ENCODE data around the gene LMNTD2. TPM values are rescaled to one million over a fixed set of nuclear protein-coding genes. Genes with fewer than 3 reads are reported as not detected.

LMNTD2 gene
- total RNA-seq, 1 donor from 2014 or later = 1.1 TPM

DNA sequence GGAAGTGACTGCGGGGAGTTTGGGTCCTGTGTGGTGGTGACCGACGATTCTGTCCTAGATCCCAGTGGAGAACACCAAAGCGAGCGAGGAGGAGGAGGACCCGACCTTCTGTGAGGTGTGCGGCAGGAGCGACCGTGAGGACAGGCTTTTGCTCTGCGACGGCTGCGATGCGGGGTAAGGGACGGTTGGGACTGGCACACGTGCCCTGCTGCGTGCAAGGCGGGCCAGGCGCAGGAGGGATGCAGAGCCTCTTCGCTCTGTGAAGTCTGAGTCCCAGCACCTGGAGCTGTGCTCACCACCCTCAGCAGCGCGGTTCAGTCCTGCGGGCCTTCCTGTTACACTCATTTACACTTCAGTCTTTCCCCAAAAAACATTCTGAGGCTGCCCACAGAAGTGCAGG, 32.0 kb upstream of the LMNTD2 start:
- H3K27ac ChIP-seq = no peak overlapping the region
- H2AFZ ChIP-seq (replicated peaks) = no peak overlapping the region
- H3K4me2 ChIP-seq = no peak overlapping the region
- TF ChIP-seq, protein P1, sequence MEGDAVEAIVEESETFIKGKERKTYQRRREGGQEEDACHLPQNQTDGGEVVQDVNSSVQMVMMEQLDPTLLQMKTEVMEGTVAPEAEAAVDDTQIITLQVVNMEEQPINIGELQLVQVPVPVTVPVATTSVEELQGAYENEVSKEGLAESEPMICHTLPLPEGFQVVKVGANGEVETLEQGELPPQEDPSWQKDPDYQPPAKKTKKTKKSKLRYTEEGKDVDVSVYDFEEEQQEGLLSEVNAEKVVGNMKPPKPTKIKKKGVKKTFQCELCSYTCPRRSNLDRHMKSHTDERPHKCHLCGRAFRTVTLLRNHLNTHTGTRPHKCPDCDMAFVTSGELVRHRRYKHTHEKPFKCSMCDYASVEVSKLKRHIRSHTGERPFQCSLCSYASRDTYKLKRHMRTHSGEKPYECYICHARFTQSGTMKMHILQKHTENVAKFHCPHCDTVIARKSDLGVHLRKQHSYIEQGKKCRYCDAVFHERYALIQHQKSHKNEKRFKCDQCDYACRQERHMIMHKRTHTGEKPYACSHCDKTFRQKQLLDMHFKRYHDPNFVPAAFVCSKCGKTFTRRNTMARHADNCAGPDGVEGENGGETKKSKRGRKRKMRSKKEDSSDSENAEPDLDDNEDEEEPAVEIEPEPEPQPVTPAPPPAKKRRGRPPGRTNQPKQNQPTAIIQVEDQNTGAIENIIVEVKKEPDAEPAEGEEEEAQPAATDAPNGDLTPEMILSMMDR (IDR thresholded peaks at IDR 0.05) = no peak
- no peak for TF ChIP-seq EZH2phosphoT487 (IDR thresholded peaks at IDR 0.05)
- TF ChIP-seq EZH2 (IDR thresholded peaks at IDR 0.05) = no peak
- no peaks in the 10 kb centered on the region for H3K27me3 ChIP-seq
- no peak for DNase-seq (ENCODE audit: low spot score)
- H3K27ac Mint-ChIP-seq = no peak overlapping the region
- no peaks in the 10 kb centered on the region for H3K9me3 ChIP-seq (ENCODE audit: low read depth)
- peaks cover 35% of the 10 kb centered on the region for H3K36me3 Mint-ChIP-seq
- H3K4me1 ChIP-seq = no peaks in the 10 kb centered on the region
- H3K4me3 ChIP-seq = no peak overlapping the region
- peaks cover 23% of the 10 kb centered on the region for H4K20me1 ChIP-seq (ENCODE audit: low read depth)
- no peak overlapping the region for H3K4me3 Mint-ChIP-seq
- H3K9ac ChIP-seq = no peak overlapping the region
- no peaks in the 10 kb centered on the region for H3K4me1 Mint-ChIP-seq
- no peaks in the 10 kb centered on the region for H3F3A ChIP-seq (ENCODE audit: low read depth)
- H3K9me3 Mint-ChIP-seq = no peaks in the 10 kb centered on the region
- H3K27me3 Mint-ChIP-seq (ENCODE audit: insufficient read depth, low read depth) = peaks cover 8% of the 10 kb centered on the region
- no peaks in the 10 kb centered on the region for H3K36me3 ChIP-seq
- peaks cover 10% of the 10 kb centered on the region for H3K79me2 ChIP-seq (ENCODE audit: low read depth)

DNA sequence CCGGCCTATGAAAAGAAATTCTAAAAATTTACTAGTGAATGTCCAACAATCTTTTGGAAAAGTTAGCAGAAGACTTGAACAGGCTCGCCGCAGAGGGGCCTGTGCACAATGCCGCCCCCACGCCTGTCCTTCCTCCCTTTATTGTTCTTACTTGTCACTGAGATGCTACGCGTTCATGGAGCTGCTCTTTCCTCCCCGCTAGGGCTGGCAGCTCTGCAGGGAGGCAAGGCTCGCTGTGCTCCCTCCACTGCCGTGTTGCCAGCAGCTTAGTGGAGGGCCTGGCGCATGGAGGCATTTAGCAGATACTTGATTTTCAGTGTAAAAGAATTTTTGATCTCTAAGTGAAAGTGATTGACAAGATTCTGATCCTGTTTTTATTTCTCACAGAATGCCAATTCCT, 30.5 kb upstream of the LMNTD2 start:
- TF ChIP-seq, protein P1 (IDR thresholded peaks at IDR 0.05) = no peak
- TF ChIP-seq EZH2phosphoT487 (IDR thresholded peaks at IDR 0.05) (no peak), EZH2 (IDR thresholded peaks at IDR 0.05) (no peak)
- Mint-ChIP-seq H3K27me3 (ENCODE audit: insufficient read depth, low read depth) (peaks cover 8% of the 10 kb centered on the region), H3K36me3 (peaks cover 38% of the 10 kb centered on the region), H3K4me1 (no peaks in the 10 kb centered on the region), H3K9me3 (no peaks in the 10 kb centered on the region), H3K4me3 (no peak overlapping the region), H3K27ac (no peak overlapping the region)
- no peak overlapping the region for H3K9ac ChIP-seq
- DNase-seq (ENCODE audit: low spot score) = no peak
- H3K9me3 ChIP-seq (ENCODE audit: low read depth) = no peaks in the 10 kb centered on the region
- peaks cover 10% of the 10 kb centered on the region for H3K79me2 ChIP-seq (ENCODE audit: low read depth)
- no peaks in the 10 kb centered on the region for H3F3A ChIP-seq (ENCODE audit: low read depth)
- H3K4me1 ChIP-seq = no peaks in the 10 kb centered on the region
- H3K27ac ChIP-seq = no peak overlapping the region
- no peak overlapping the region for H3K4me2 ChIP-seq
- H4K20me1 ChIP-seq (ENCODE audit: low read depth) = peaks cover 18% of the 10 kb centered on the region
- no peak overlapping the region for H3K4me3 ChIP-seq
- H3K36me3 ChIP-seq = no peaks in the 10 kb centered on the region
- H3K27me3 ChIP-seq = no peaks in the 10 kb centered on the region
- H2AFZ ChIP-seq (replicated peaks) = no peak overlapping the region

DNA sequence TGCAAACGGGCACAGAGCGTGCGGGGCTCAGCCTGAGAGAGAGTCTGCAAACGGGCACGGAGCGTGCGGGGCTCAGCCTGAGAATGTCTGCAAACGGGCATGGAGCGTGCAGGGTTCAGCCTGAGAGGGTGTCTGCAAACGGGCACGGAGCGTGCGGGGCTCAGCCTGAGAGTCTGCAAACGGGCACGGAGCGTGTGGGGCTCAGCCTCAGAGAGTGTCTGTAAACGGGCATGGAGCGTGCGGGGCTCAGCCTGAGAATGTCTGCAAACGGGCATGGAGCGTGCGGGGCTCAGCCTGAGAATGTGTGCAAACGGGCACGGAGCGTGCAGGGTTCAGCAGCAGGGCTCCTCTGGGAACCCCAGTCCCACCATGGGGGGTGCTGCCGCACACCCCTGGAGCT, 29.3 kb upstream of the LMNTD2 start:
- no peaks in the 10 kb centered on the region for H3K9me3 Mint-ChIP-seq
- H3K4me3 ChIP-seq = no peak overlapping the region
- peaks cover 37% of the 10 kb centered on the region for H3K36me3 Mint-ChIP-seq
- DNase-seq (ENCODE audit: low spot score) = no peak
- H3K4me2 ChIP-seq = no peak overlapping the region
- no peaks in the 10 kb centered on the region for H3K36me3 ChIP-seq
- H3K27ac Mint-ChIP-seq = no peak overlapping the region
- H3K9me3 ChIP-seq (ENCODE audit: low read depth) = no peaks in the 10 kb centered on the region
- H4K20me1 ChIP-seq (ENCODE audit: low read depth) = peaks cover 18% of the 10 kb centered on the region
- H3K4me3 Mint-ChIP-seq = no peak overlapping the region
- H3K27ac ChIP-seq = no peak overlapping the region
- TF ChIP-seq, protein P1 (IDR thresholded peaks at IDR 0.05) = no peak
- no peak for TF ChIP-seq EZH2 (IDR thresholded peaks at IDR 0.05)
- TF ChIP-seq EZH2phosphoT487 (IDR thresholded peaks at IDR 0.05) = no peak
- H2AFZ ChIP-seq (replicated peaks) = no peak overlapping the region
- H3K4me1 Mint-ChIP-seq = no peaks in the 10 kb centered on the region
- H3K79me2 ChIP-seq (ENCODE audit: low read depth) = peaks cover 10% of the 10 kb centered on the region
- no peaks in the 10 kb centered on the region for H3F3A ChIP-seq (ENCODE audit: low read depth)
- H3K4me1 ChIP-seq = no peaks in the 10 kb centered on the region
- peaks cover 8% of the 10 kb centered on the region for H3K27me3 Mint-ChIP-seq (ENCODE audit: insufficient read depth, low read depth)
- H3K9ac ChIP-seq = no peak overlapping the region
- H3K27me3 ChIP-seq = no peaks in the 10 kb centered on the region

Data from neural progenitor cell (in vitro differentiated cells).